Activated CD8-positive, alpha-beta T cell treated with anti-CD3 and anti-CD28 coated beads for 36 hours (primary cell): ENCODE results near the gene CLIC6. TPM values are rescaled to one million over a fixed set of nuclear protein-coding genes. Genes with fewer than 3 reads are reported as not detected.
"Not testable (repeated sequence)": the region's sequence is repeated elsewhere in the genome, so short reads cannot be mapped to it uniquely, and the experiment has no call there.

ENCODE experiments used
- ATAC-seq: fragments of 200-7000 bp; cut with Tn5 transposase; one replicate; pipeline ENCODE4 v1.10.0; 2021; ENCODE audit warnings: mild to moderate bottlenecking, moderate library complexity
- CTCF ChIA-PET: fragments of 350-600 bp; sonication (Branson Sonifier 250); formaldehyde crosslinking; loops from one replicate; lab custom pipeline; 2021; ENCODE audit warnings: antibody characterized with exemption; lab: Charles Lee
- POLR2A ChIA-PET: fragments of 350-600 bp; sonication (Branson Sonifier 250); formaldehyde crosslinking; loops from one replicate; lab custom pipeline; 2021; ENCODE audit warnings: antibody characterized with exemption; lab: Charles Lee
- DNase-seq: peaks from one replicate; pipeline ENCODE4 v3.0.0-alpha.2; 2020
- H3K27ac Mint-ChIP-seq: one replicate; pipeline ENCODE4 v1.8.0; 2021; ENCODE audit warnings: mild to moderate bottlenecking, mixed read lengths
- H3K27me3 Mint-ChIP-seq: one replicate; pipeline ENCODE4 v1.8.0; 2021; ENCODE audit warnings: mixed read lengths
- H3K36me3 Mint-ChIP-seq: one replicate; pipeline ENCODE4 v1.8.0; 2021; ENCODE audit warnings: low read depth, mixed read lengths
- H3K4me1 Mint-ChIP-seq: one replicate; pipeline ENCODE4 v1.8.0; 2021; ENCODE audit warnings: low read depth, mixed read lengths
- H3K4me3 Mint-ChIP-seq: one replicate; pipeline ENCODE4 v1.8.0; 2021; ENCODE audit warnings: mild to moderate bottlenecking, moderate library complexity, mixed read lengths
- H3K9me3 Mint-ChIP-seq: one replicate; pipeline ENCODE4 v1.8.0; 2021; ENCODE audit warnings: mixed read lengths
- intact Hi-C: fragments of 100-400 bp; cut with micrococcal nuclease; formaldehyde crosslinking; loops from one replicate; pipeline ENCODE4 v1.10.0; 2022
- total RNA-seq, 2 experiments: library from RNA; stranded (reverse); gene quantifications; one replicate each; pipeline ENCODE4 v1.2.3, GENCODE V29; 2021
- TF ChIP-seq, protein P1 (sequence below): fragments of 200-600 bp; IDR thresholded peaks from one replicate; pipeline ENCODE4 v1.8.0; 2022; ENCODE audit warnings: antibody characterized with exemption, mild to moderate bottlenecking

Gene CLIC6
- total RNA-seq, 2 experiments from 2014 or later, result 0.54 to 0.58 TPM

DNA sequence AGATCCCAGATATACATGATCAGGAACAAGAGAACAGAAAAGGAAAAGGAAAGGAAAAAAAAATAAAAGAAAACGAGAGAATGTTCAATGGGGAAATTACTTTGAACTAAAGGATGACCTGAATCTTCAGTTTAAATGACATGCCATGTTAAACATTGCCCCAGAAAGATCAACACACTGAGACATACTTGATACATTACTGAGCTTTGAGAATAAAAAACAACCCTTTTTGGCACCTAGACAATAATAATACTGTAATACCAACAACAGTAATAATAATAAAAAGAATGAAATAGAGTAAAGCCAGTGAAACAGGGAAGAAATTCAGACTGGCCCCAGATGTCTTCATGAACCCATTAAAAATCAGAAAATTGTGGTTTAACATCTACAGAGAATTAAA lies 44.8 kb downstream of the CLIC6 start:
- ChIA-PET POLR2A (no interaction called here), CTCF (no interaction called here)
- no peak overlapping the region for H3K4me3 Mint-ChIP-seq
- TF ChIP-seq, protein P1, sequence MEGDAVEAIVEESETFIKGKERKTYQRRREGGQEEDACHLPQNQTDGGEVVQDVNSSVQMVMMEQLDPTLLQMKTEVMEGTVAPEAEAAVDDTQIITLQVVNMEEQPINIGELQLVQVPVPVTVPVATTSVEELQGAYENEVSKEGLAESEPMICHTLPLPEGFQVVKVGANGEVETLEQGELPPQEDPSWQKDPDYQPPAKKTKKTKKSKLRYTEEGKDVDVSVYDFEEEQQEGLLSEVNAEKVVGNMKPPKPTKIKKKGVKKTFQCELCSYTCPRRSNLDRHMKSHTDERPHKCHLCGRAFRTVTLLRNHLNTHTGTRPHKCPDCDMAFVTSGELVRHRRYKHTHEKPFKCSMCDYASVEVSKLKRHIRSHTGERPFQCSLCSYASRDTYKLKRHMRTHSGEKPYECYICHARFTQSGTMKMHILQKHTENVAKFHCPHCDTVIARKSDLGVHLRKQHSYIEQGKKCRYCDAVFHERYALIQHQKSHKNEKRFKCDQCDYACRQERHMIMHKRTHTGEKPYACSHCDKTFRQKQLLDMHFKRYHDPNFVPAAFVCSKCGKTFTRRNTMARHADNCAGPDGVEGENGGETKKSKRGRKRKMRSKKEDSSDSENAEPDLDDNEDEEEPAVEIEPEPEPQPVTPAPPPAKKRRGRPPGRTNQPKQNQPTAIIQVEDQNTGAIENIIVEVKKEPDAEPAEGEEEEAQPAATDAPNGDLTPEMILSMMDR, result no peak
- no peak for DNase-seq
- intact Hi-C loops, result no loop called here
- peaks cover 6% of the 10 kb centered on the region for H3K4me1 Mint-ChIP-seq
- H3K27ac Mint-ChIP-seq, result no peak overlapping the region
- no peak for ATAC-seq
- no peaks in the 10 kb centered on the region for H3K36me3 Mint-ChIP-seq
- H3K9me3 Mint-ChIP-seq, result no peaks in the 10 kb centered on the region
- peaks cover 7% of the 10 kb centered on the region for H3K27me3 Mint-ChIP-seq

DNA sequence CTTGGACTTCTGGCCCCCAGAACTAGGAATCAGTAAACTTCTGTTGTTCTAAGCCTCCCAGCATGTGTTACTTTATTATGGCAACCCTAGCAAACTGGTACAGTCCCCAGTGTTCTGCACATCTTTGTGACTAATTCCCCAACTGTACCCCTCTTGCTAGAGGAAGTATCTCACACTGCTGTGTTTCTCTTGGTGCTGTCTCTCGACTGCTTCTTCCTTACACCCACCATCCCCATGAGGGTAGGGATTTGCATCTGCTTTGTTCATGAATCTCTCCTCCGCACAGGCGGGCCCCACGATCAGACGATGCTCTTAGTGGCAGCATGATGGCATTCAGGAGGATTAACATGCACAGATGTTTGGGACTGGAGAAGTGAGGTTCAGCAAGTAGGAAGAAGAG lies 46.7 kb downstream of the CLIC6 start:
- no peak for DNase-seq

DNA sequence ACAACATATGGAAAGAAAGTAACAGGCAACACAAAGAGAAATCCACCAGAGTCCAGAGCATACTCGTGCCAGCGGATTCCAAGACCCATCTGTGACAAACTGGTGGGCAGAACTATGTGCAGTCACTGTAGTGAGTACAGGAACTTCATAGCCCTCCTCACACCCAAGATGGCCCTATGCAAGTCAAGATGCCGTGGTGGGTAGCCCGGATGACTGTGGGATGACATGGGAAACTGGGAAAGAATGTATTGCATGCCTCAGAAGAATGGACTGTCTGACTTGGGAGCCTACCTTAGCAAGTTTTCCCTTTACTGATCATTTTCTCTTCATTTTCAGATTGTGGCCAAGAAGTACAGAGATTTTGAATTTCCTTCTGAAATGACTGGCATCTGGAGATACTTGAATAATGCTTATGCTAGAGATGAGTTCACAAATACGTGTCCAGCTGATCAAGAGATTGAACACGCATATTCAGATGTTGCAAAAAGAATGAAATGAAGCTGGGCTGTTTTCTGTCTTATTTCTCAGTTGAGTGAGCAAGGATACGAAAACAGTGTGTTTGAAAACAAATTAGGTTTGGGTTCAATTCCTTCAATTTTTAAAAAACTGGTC lies 47.3 kb downstream of the CLIC6 start:
- DNase-seq (no peak), ATAC-seq (no peak)
- ChIA-PET CTCF (interaction anchor here (2.1 kb wide), 1 partner anchor 22 kb away, joined by 7 read pairs; no protein-coding TSS in a partner anchor), POLR2A (no interaction called here)
- Mint-ChIP-seq H3K27me3 (peaks cover 7% of the 10 kb centered on the region), H3K9me3 (no peaks in the 10 kb centered on the region), H3K4me3 (no peak overlapping the region), H3K4me1 (peaks cover 4% of the 10 kb centered on the region), H3K27ac (no peak overlapping the region), H3K36me3 (no peaks in the 10 kb centered on the region)
- TF ChIP-seq, protein P1, result no peak
- intact Hi-C loops, result no loop called here

More for the DNA sequence above, 46.7 kb downstream of the CLIC6 start:
- Mint-ChIP-seq H3K27me3 (peaks cover 7% of the 10 kb centered on the region), H3K36me3 (no peaks in the 10 kb centered on the region), H3K9me3 (no peaks in the 10 kb centered on the region), H3K27ac (no peak overlapping the region), H3K4me3 (no peak overlapping the region), H3K4me1 (peaks cover 4% of the 10 kb centered on the region)
- intact Hi-C loops, result no loop called here
- POLR2A ChIA-PET, result no interaction called here
- TF ChIP-seq, protein P1, result no peak
- CTCF ChIA-PET, result no interaction called here
- peak; percentile 58 for ATAC-seq

DNA sequence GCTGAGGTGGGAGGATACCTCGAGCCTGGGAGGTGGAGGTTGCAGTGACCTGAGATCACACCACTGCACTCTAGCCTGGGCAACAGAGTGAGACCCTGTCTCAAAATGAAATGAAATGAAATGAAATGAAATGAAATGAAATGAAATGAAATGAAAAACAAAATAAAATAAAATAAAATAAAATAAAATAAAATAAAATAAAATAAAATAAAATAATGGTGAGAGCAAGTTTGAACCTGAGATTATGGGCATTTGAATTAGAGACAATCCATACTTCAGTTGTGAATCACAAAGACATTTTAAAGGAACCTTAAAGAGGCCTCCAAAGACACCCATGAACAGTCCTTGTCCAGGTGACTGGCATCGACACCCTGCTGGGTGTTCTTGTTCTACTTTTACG lies 49.7 kb downstream of the CLIC6 start:
- DNase-seq, ATAC-seq, H3K4me1 Mint-ChIP-seq, H3K9me3 Mint-ChIP-seq, H3K27me3 Mint-ChIP-seq, H3K27ac Mint-ChIP-seq, H3K36me3 Mint-ChIP-seq, H3K4me3 Mint-ChIP-seq, intact Hi-C loops, POLR2A ChIA-PET: not testable (repeated sequence)
- CTCF ChIA-PET, result interaction anchor here (1.5 kb wide), 1 partner anchor 9 kb away, joined by 3 read pairs; no protein-coding TSS in a partner anchor

- Mint-ChIP-seq H3K4me1 (peaks cover 2% of the 10 kb centered on the region), H3K27me3 (peaks cover 6% of the 10 kb centered on the region), H3K9me3 (no peaks in the 10 kb centered on the region), H3K27ac (no peak overlapping the region), H3K4me3 (no peak overlapping the region), H3K36me3 (no peaks in the 10 kb centered on the region)
- intact Hi-C loops, result no loop called here
- ATAC-seq (peak; percentile 39), DNase-seq (peak; percentile 53)
- CTCF ChIA-PET, result interaction anchor here (0.6 to 4.7 kb wide), 16 partner anchors 11 to 1305 kb away, joined by 3 to 33 read pairs (median 4); no protein-coding TSS in a partner anchor
- TF ChIP-seq, protein P1, result peak; percentile 93
- POLR2A ChIA-PET, result no interaction called here
Observed at GRCh38 chr21:34722684-34723300, 54.0 kb downstream of the CLIC6 start.
